HG02852 (cell line): ENCODE data around the gene TCEA3.

Experiments used
- ATAC-seq: cut with Tn5 transposase; IDR thresholded peaks from one replicate; pipeline ENCODE4 v1.9.1; 2021; ENCODE audit warnings: mild to moderate bottlenecking, moderate library complexity; ENCODE audit not compliant: unreplicated experiment

The TCEA3 gene

GRCh38 chr1:23422241-23422877, 2.2 kb downstream of the TCEA3 start:
- ATAC-seq = no peak

GRCh38 chr1:23421753-23422240, 2.8 kb downstream of the TCEA3 start:
- ATAC-seq = no peak

GRCh38 chr1:23421343-23421742, 3.2 kb downstream of the TCEA3 start:
- ATAC-seq = no peak

- no peak for ATAC-seq
Measured at GRCh38 chr1:23420778-23421177, 3.8 kb downstream of the TCEA3 start.

- no peak for ATAC-seq
Measured at GRCh38 chr1:23419180-23419579, 5.4 kb downstream of the TCEA3 start.

- no peak for ATAC-seq
Measured at GRCh38 chr1:23417570-23417969, 7.0 kb downstream of the TCEA3 start.

GRCh38 chr1:23416964-23417363, 7.6 kb downstream of the TCEA3 start:
- no peak for ATAC-seq

- no peak for ATAC-seq
Measured at GRCh38 chr1:23408797-23409290, 15.7 kb downstream of the TCEA3 start.

GRCh38 chr1:23407016-23407630, 17.4 kb downstream of the TCEA3 start:
- ATAC-seq = no peak

GRCh38 chr1:23405946-23406345, 18.6 kb downstream of the TCEA3 start:
- ATAC-seq = no peak

- ATAC-seq = no peak
Measured at GRCh38 chr1:23403735-23404486, 20.6 kb downstream of the TCEA3 start.

- no peak for ATAC-seq
Measured at GRCh38 chr1:23403355-23403734, 21.2 kb downstream of the TCEA3 start.

- no peak for ATAC-seq
Measured at GRCh38 chr1:23403038-23403336, 21.6 kb downstream of the TCEA3 start.

GRCh38 chr1:23402286-23403037, 22.1 kb downstream of the TCEA3 start:
- ATAC-seq = no peak

- ATAC-seq = no peak
Measured at GRCh38 chr1:23401313-23401712, 23.2 kb downstream of the TCEA3 start.

GRCh38 chr1:23400324-23401114, 24.0 kb downstream of the TCEA3 start:
- no peak for ATAC-seq

GRCh38 chr1:23399229-23399628, 25.3 kb downstream of the TCEA3 start:
- no peak for ATAC-seq

GRCh38 chr1:23397908-23398307, 26.6 kb downstream of the TCEA3 start:
- ATAC-seq = no peak

GRCh38 chr1:23396380-23396779, 28.2 kb downstream of the TCEA3 start:
- ATAC-seq = no peak

GRCh38 chr1:23395849-23396248, 28.7 kb downstream of the TCEA3 start:
- ATAC-seq = no peak
